IPS-18c (cell line): ENCODE results near the gene CLEC16A.

Source experiments
- H3K4me3 ChIP-seq: 2 replicates; pipeline ENCODE4 v1.7.0; 2013; ENCODE audit warnings: low read depth, mild to moderate bottlenecking, low read length, moderate library complexity; ENCODE audit not compliant: insufficient read depth
- H3K9me3 ChIP-seq: one replicate; pipeline ENCODE4 v1.6.1; 2013; ENCODE audit warnings: mild to moderate bottlenecking, low read length, moderate library complexity; ENCODE audit not compliant: control insufficient read depth, insufficient read depth

The CLEC16A gene

GRCh38 chr16:11198828-11199227 is 254.5 kb downstream of the CLEC16A start:
- no peak overlapping the region for H3K4me3 ChIP-seq
- peaks cover 4% of the 10 kb centered on the region for H3K9me3 ChIP-seq

- peaks cover 4% of the 10 kb centered on the region for H3K9me3 ChIP-seq
- no peak overlapping the region for H3K4me3 ChIP-seq
These were observed 256.2 kb downstream of the CLEC16A start for GRCh38 chr16:11200592-11200991.

- Histone ChIP-seq H3K9me3 (peaks cover 4% of the 10 kb centered on the region), H3K4me3 (no peak overlapping the region)
These were observed 257.3 kb downstream of the CLEC16A start for GRCh38 chr16:11201498-11202259.

GRCh38 chr16:11202260-11203091 is 258.1 kb downstream of the CLEC16A start:
- peaks cover 4% of the 10 kb centered on the region for H3K9me3 ChIP-seq
- no peak overlapping the region for H3K4me3 ChIP-seq

- H3K9me3 ChIP-seq, result peaks cover 2% of the 10 kb centered on the region
- H3K4me3 ChIP-seq, result no peak overlapping the region
These were observed 258.8 kb downstream of the CLEC16A start for GRCh38 chr16:11203111-11203623.

- H3K9me3 ChIP-seq, result no peaks in the 10 kb centered on the region
- no peak overlapping the region for H3K4me3 ChIP-seq
These were observed 260.2 kb downstream of the CLEC16A start for GRCh38 chr16:11204513-11205047.

GRCh38 chr16:11205065-11205699 is 260.8 kb downstream of the CLEC16A start:
- H3K4me3 ChIP-seq, result no peak overlapping the region
- no peaks in the 10 kb centered on the region for H3K9me3 ChIP-seq

- Histone ChIP-seq H3K9me3 (no peaks in the 10 kb centered on the region), H3K4me3 (no peak overlapping the region)
These were observed 261.6 kb downstream of the CLEC16A start for GRCh38 chr16:11205754-11206581.

GRCh38 chr16:11207646-11208045 is 263.3 kb downstream of the CLEC16A start:
- H3K4me3 ChIP-seq, result no peak overlapping the region
- peaks cover 2% of the 10 kb centered on the region for H3K9me3 ChIP-seq

GRCh38 chr16:11208916-11209665 is 264.7 kb downstream of the CLEC16A start:
- peaks cover 2% of the 10 kb centered on the region for H3K9me3 ChIP-seq
- H3K4me3 ChIP-seq, result no peak overlapping the region

- Histone ChIP-seq H3K9me3 (peaks cover 2% of the 10 kb centered on the region), H3K4me3 (no peak overlapping the region)
These were observed 265.9 kb downstream of the CLEC16A start for GRCh38 chr16:11210260-11210659.

GRCh38 chr16:11211061-11211976 is 267.0 kb downstream of the CLEC16A start:
- Histone ChIP-seq H3K4me3 (no peak overlapping the region), H3K9me3 (peaks cover 2% of the 10 kb centered on the region)

- Histone ChIP-seq H3K4me3 (no peak overlapping the region), H3K9me3 (peaks cover 2% of the 10 kb centered on the region)
These were observed 267.8 kb downstream of the CLEC16A start for GRCh38 chr16:11211977-11212797.

- peaks cover 2% of the 10 kb centered on the region for H3K9me3 ChIP-seq
- H3K4me3 ChIP-seq, result no peak overlapping the region
These were observed 268.4 kb downstream of the CLEC16A start for GRCh38 chr16:11212798-11213196.
